NCI-H460 (cell line): ENCODE measurements around the gene SLC38A8. TPM values are rescaled to one million over a fixed set of nuclear protein-coding genes. Genes with fewer than 3 reads are reported as not detected.

ENCODE experiments used
- DNase-seq: peaks from one replicate; pipeline ENCODE4 v3.0.0-alpha.2; 2016; ENCODE audit warnings: low read depth; ENCODE audit errors: extremely low read depth
- total RNA-seq: library from RNA; depleted of rRNA; stranded (reverse); fragments of >200 nt; shearing (Covaris generic); gene quantifications from 2 replicates; pipeline ENCODE4 v1.2.3, GENCODE V29; 2014

Gene SLC38A8
- total RNA-seq, 1 experiment from 2014 or later, result not detected

GRCh38 chr16:84003038-84003437 lies 39.6 kb downstream of the SLC38A8 start:
- no peak for DNase-seq

- no peak for DNase-seq
Measured at GRCh38 chr16:84001726-84002125, 40.9 kb downstream of the SLC38A8 start.

- no peak for DNase-seq
Measured at GRCh38 chr16:84000989-84001642, 41.5 kb downstream of the SLC38A8 start.

GRCh38 chr16:83998091-83998490 lies 44.5 kb downstream of the SLC38A8 start:
- no peak for DNase-seq

- no peak for DNase-seq
Measured at GRCh38 chr16:83996481-83997252, 45.9 kb downstream of the SLC38A8 start.

- DNase-seq, result no peak
Measured at GRCh38 chr16:83995754-83996153, 46.8 kb downstream of the SLC38A8 start.

- DNase-seq, result no peak
Measured at GRCh38 chr16:83994703-83995102, 47.9 kb downstream of the SLC38A8 start.

- peak; percentile 78 for DNase-seq
Measured at GRCh38 chr16:83994087-83994486, 48.5 kb downstream of the SLC38A8 start.

- DNase-seq, result no peak
Measured at GRCh38 chr16:83992624-83993023, 50.0 kb downstream of the SLC38A8 start.

- no peak for DNase-seq
Measured at GRCh38 chr16:83990492-83990891, 52.1 kb downstream of the SLC38A8 start.

GRCh38 chr16:83989300-83989699 lies 53.3 kb downstream of the SLC38A8 start:
- DNase-seq, result no peak

GRCh38 chr16:83983491-83983890 lies 59.1 kb downstream of the SLC38A8 start:
- DNase-seq, result no peak

GRCh38 chr16:83981799-83982198 lies 60.8 kb downstream of the SLC38A8 start:
- no peak for DNase-seq

GRCh38 chr16:83980794-83981193 lies 61.8 kb downstream of the SLC38A8 start:
- no peak for DNase-seq

GRCh38 chr16:83979441-83979840 lies 63.2 kb downstream of the SLC38A8 start:
- DNase-seq, result no peak

GRCh38 chr16:83978401-83978904 lies 64.1 kb downstream of the SLC38A8 start:
- no peak for DNase-seq

- no peak for DNase-seq
Measured at GRCh38 chr16:83977056-83977815, 65.4 kb downstream of the SLC38A8 start.

- no peak for DNase-seq
Measured at GRCh38 chr16:83975590-83976260, 66.9 kb downstream of the SLC38A8 start.

- no peak for DNase-seq
Measured at GRCh38 chr16:83974475-83974874, 68.1 kb downstream of the SLC38A8 start.

GRCh38 chr16:83973581-83974385 lies 68.8 kb downstream of the SLC38A8 start:
- DNase-seq, result no peak
